Vagina (tissue), 2 donors: ENCODE data around the gene MRC1.

Experiments used
- POLR2A ChIP-seq, 2 donors: fragments of 450-650 bp; IDR thresholded peaks; one replicate each; pipeline ENCODE4 v1.6.1; 2017; ENCODE audit warnings: antibody characterized with exemption in 2 of 2, mild to moderate bottlenecking in 2 of 2, moderate library complexity in 2 of 2
- POLR2AphosphoS5 ChIP-seq, 2 donors: sonication (generic); formaldehyde crosslinking; IDR thresholded peaks; one replicate each; pipeline ENCODE4 v1.9.0; 2017; ENCODE audit warnings: antibody characterized with exemption in 2 of 2, mild to moderate bottlenecking in 2 of 2, low read depth in 1 of 2; ENCODE audit not compliant: insufficient read depth in 1 of 2
- TF ChIP-seq, protein P1 (sequence below), 3 experiments: fragments of 450-650 bp in 2 of 3; fragments of 200-600 bp in 1 of 3; sonication (generic) in 1 of 3; IDR thresholded peaks; one replicate each; pipeline ENCODE4 v1.5.1; 2017 to 2019; ENCODE audit warnings: antibody characterized with exemption in 3 of 3, mild to moderate bottlenecking in 2 of 3, moderate library complexity in 2 of 3

DNA sequence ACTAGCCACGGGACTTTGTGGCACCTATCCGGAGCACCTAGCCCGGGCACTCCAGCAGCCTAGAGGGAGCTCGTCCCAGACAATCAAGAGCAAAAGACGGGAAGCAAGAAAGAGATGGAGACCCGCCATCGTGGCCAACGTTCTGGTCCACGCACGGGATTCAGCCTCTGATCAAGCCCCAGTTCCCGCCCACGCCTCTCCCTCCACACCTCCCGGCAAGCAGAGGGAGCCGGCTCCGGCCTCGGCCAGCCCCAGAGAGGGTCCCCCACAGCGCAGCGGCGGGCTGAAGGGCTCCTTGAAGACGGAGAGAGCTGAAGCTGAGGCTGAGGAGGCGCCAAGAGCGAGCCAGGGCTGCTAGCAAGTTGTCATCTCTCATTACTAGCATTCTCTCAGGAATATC, 141.6 kb downstream of the MRC1 start:
- TF ChIP-seq, protein P1, sequence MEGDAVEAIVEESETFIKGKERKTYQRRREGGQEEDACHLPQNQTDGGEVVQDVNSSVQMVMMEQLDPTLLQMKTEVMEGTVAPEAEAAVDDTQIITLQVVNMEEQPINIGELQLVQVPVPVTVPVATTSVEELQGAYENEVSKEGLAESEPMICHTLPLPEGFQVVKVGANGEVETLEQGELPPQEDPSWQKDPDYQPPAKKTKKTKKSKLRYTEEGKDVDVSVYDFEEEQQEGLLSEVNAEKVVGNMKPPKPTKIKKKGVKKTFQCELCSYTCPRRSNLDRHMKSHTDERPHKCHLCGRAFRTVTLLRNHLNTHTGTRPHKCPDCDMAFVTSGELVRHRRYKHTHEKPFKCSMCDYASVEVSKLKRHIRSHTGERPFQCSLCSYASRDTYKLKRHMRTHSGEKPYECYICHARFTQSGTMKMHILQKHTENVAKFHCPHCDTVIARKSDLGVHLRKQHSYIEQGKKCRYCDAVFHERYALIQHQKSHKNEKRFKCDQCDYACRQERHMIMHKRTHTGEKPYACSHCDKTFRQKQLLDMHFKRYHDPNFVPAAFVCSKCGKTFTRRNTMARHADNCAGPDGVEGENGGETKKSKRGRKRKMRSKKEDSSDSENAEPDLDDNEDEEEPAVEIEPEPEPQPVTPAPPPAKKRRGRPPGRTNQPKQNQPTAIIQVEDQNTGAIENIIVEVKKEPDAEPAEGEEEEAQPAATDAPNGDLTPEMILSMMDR (IDR thresholded peaks at IDR 0.05) = no peak
- TF ChIP-seq POLR2A (IDR thresholded peaks at IDR 0.05) = no peak
- TF ChIP-seq POLR2AphosphoS5 (IDR thresholded peaks at IDR 0.05; ENCODE audit: insufficient read depth in 1 of 2, low read depth in 1 of 2) = no peak
